Activated T-helper 1 cell treated with anti-CD3 and anti-CD28 coated beads, Interleukin-12 subunit alpha, Interleukin-12 subunit beta, Interleukin-2, Interleukin-4 antibody, amounts not matched to agents 30 ng/mL and 10 ng/mL and 1 ng/mL, durations not matched to agents 14 hours and 24 hours and 36 hours (primary cell): ENCODE data around the gene NFIB. TPM values are rescaled to one million over a fixed set of nuclear protein-coding genes. Genes with fewer than 3 reads are reported as not detected.

Experiments
- DNase-seq: peaks from one replicate; pipeline ENCODE4 v3.0.0; 2021; ENCODE audit warnings: low spot score
- H3K27ac Mint-ChIP-seq: one replicate; pipeline ENCODE4 v1.8.0; 2021; ENCODE audit warnings: mild to moderate bottlenecking, mixed read lengths
- H3K27me3 Mint-ChIP-seq: one replicate; pipeline ENCODE4 v1.8.0; 2022; ENCODE audit warnings: mild to moderate bottlenecking, moderate library complexity, mixed read lengths; ENCODE audit not compliant: insufficient read depth
- H3K36me3 Mint-ChIP-seq: one replicate; pipeline ENCODE4 v1.8.0; 2021; ENCODE audit warnings: low read depth, mixed read lengths
- H3K4me1 Mint-ChIP-seq: one replicate; pipeline ENCODE4 v1.8.0; 2021; ENCODE audit warnings: low read depth, mixed read lengths
- H3K4me3 Mint-ChIP-seq: one replicate; pipeline ENCODE4 v1.8.0; 2021; ENCODE audit warnings: mild to moderate bottlenecking, moderate library complexity, mixed read lengths
- H3K9me3 Mint-ChIP-seq: one replicate; pipeline ENCODE4 v1.8.0; 2021; ENCODE audit warnings: mixed read lengths
- intact Hi-C: fragments of 100-400 bp; cut with micrococcal nuclease; formaldehyde crosslinking; loops from one replicate; pipeline ENCODE4 v1.15.1; 2024
- total RNA-seq: library from RNA; stranded (reverse); gene quantifications from 2 replicates; pipeline ENCODE4 v1.2.3, GENCODE V29; 2022

Gene NFIB
- total RNA-seq, 1 donor from 2014 or later, result not detected

DNA sequence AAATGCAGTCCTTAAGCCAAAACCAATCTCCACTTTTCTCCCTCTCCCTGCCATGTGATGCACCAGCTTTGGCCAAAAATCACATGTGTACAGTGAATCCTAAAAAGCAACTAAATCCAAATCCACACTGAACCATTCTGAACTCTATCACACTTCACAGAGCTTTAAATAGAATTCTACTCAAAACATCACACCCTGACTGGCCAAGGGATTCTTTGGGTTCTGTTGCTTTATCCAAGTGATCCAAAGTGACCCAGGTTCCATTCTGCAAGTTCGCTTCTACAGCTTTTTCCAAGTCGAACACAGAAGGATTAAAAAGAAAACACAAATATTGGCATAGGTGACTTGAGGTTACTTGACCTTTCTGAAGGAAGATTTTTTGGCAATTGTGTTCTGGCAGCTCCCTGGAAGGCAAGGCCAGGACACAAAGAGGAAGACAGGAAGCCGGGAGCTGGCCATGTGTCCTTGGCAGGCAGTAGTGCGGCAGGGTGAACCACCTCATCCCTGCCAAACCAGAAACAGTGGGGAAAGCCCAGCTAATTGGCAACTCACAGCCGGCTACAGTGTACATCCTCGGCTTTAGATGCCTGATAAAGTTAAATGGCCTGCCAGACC, 115.0 kb downstream of the NFIB start:
- Mint-ChIP-seq H3K27ac (no peak overlapping the region), H3K4me1 (no peaks in the 10 kb centered on the region), H3K9me3 (no peaks in the 10 kb centered on the region), H3K36me3 (no peaks in the 10 kb centered on the region), H3K27me3 (no peaks in the 10 kb centered on the region), H3K4me3 (no peak overlapping the region)
- intact Hi-C loops, result no loop called here
- no peak for DNase-seq

DNA sequence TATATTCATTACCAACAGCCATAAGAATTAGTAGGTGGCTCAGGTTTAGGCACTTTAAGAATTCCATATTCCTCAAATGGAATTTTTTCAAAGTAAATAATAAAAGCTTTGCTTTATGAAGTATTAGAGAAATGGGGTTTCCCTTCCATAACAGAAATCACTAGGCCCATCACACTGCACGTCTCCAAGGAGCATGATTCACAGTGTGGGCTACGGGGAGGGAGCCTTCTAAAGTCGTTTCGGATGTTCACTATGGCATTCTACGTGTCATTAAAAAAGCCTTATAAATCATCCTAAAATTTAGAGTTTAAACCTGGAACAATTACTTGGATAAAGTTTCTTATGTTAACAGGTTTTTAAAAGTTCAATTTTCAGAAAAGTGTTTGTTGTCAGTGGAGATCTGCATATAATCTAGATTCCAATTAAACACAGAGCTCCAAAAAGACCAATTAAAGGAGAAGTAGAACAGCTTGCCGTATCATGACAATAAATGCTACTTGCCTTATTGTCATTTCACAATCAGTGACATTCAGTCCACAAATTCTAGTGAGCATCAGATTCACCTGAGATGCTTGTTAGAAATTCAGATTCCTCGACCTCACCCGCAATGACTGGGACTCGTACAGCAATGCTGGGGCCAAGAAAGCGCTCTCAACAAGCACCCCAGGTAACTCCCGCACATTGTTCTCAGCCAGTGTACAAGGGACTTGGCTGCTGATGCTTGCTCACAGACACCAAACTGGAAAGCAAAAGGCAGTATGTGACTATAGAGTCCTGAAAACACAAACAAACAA, 115.7 kb downstream of the NFIB start:
- no peak overlapping the region for H3K4me3 Mint-ChIP-seq
- no peak for DNase-seq
- H3K4me1 Mint-ChIP-seq, result no peaks in the 10 kb centered on the region
- H3K36me3 Mint-ChIP-seq, result no peaks in the 10 kb centered on the region
- no peaks in the 10 kb centered on the region for H3K27me3 Mint-ChIP-seq
- H3K9me3 Mint-ChIP-seq, result no peaks in the 10 kb centered on the region
- H3K27ac Mint-ChIP-seq, result no peak overlapping the region
- intact Hi-C loops, result no loop called here

- no peaks in the 10 kb centered on the region for H3K9me3 Mint-ChIP-seq
- no peak for DNase-seq
- H3K4me3 Mint-ChIP-seq, result no peak overlapping the region
- H3K27ac Mint-ChIP-seq, result no peak overlapping the region
- no peaks in the 10 kb centered on the region for H3K4me1 Mint-ChIP-seq
- no peaks in the 10 kb centered on the region for H3K36me3 Mint-ChIP-seq
- no peaks in the 10 kb centered on the region for H3K27me3 Mint-ChIP-seq
- intact Hi-C loops, result no loop called here
These were observed 116.5 kb downstream of the NFIB start for GRCh38 chr9:14197325-14197858.

DNA sequence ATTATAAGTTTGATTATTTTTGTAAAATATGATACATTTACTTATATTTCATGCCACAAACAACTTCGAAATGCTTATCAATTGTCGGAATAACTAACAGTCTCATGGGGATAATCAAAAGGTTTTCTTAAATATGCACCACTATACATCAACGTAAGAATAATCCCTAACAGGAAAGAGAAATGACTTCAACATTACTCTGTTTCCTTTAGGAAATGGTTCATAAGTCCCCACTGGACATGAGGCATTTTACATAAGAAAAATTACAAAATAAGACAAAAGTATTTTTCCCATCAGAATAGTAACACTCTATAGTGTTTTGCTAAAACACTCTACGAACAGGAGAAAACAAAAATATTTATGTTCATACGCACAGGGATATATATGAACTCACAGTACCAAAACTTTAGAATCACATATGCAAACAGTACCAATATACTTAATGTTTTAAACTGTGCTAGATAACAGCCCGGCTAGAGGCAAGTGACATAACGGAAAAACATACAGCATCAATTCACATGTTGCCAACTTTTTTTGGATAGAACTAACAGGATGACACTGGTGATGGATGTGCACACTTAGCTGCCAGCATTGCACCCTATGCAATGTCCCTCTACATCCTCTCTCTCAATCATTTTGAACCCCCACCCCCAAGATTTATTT, 120.5 kb downstream of the NFIB start:
- Mint-ChIP-seq H3K4me1 (no peaks in the 10 kb centered on the region), H3K27me3 (peaks cover 2% of the 10 kb centered on the region), H3K9me3 (no peaks in the 10 kb centered on the region), H3K4me3 (no peak overlapping the region), H3K27ac (no peak overlapping the region), H3K36me3 (no peaks in the 10 kb centered on the region)
- no peak for DNase-seq
- intact Hi-C loops, result no loop called here

DNA sequence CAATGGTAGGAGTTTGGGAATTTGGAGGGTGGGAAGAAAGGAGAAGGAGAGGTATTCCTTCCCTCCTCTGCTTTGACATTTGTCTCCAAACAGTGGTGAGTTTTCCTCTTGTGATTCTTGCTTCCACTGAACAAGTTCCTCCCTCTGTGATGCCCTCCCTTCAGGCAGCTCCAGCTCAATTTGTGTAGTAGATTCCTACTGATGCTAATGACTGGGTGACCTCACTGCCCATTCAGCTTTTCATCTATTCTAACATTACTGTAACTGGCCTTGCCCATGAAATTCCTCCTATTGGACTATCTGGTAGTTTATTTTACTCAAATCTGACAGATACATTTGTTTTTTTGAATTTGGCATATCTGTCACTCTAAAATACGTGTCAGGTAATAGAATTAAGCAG, 121.4 kb downstream of the NFIB start:
- no peak overlapping the region for H3K4me3 Mint-ChIP-seq
- no peaks in the 10 kb centered on the region for H3K9me3 Mint-ChIP-seq
- no peak overlapping the region for H3K27ac Mint-ChIP-seq
- no peaks in the 10 kb centered on the region for H3K4me1 Mint-ChIP-seq
- H3K36me3 Mint-ChIP-seq, result no peaks in the 10 kb centered on the region
- intact Hi-C loops, result no loop called here
- DNase-seq, result no peak
- H3K27me3 Mint-ChIP-seq, result peaks cover 2% of the 10 kb centered on the region

GRCh38 chr9:14191512-14191911, 122.4 kb downstream of the NFIB start:
- intact Hi-C loops, result no loop called here
- no peaks in the 10 kb centered on the region for H3K4me1 Mint-ChIP-seq
- no peak for DNase-seq
- peaks cover 2% of the 10 kb centered on the region for H3K27me3 Mint-ChIP-seq
- H3K9me3 Mint-ChIP-seq, result no peaks in the 10 kb centered on the region
- H3K27ac Mint-ChIP-seq, result no peak overlapping the region
- H3K4me3 Mint-ChIP-seq, result no peak overlapping the region
- no peaks in the 10 kb centered on the region for H3K36me3 Mint-ChIP-seq

GRCh38 chr9:14190240-14190639, 123.7 kb downstream of the NFIB start:
- no peak overlapping the region for H3K4me3 Mint-ChIP-seq
- no peaks in the 10 kb centered on the region for H3K36me3 Mint-ChIP-seq
- no peaks in the 10 kb centered on the region for H3K9me3 Mint-ChIP-seq
- intact Hi-C loops, result no loop called here
- no peak overlapping the region for H3K27ac Mint-ChIP-seq
- peaks cover 2% of the 10 kb centered on the region for H3K27me3 Mint-ChIP-seq
- no peak for DNase-seq
- no peaks in the 10 kb centered on the region for H3K4me1 Mint-ChIP-seq

- H3K27me3 Mint-ChIP-seq, result peaks cover 2% of the 10 kb centered on the region
- DNase-seq, result no peak
- H3K36me3 Mint-ChIP-seq, result no peaks in the 10 kb centered on the region
- no peaks in the 10 kb centered on the region for H3K4me1 Mint-ChIP-seq
- intact Hi-C loops, result no loop called here
- no peak overlapping the region for H3K4me3 Mint-ChIP-seq
- H3K9me3 Mint-ChIP-seq, result no peaks in the 10 kb centered on the region
- H3K27ac Mint-ChIP-seq, result no peak overlapping the region
These were observed 124.4 kb downstream of the NFIB start for GRCh38 chr9:14189578-14189977.

DNA sequence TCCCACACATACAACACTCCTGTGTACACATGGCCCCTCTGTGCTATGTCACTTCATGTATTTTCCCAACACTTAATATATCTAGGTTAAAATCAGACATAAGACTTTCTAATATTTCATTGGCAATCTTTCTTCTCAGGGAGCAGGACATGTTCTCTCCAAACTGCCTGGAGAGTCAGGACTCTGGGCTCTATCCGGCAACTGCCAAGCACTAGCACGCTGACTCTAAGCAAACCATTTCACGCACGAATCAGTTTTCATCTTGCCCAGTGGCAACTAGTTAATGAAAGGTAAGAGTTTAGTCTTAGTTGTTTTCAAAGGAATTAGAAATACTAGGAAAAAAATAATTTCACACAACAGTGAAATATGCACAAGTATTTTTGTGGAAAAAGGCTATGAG, 124.8 kb downstream of the NFIB start:
- no peaks in the 10 kb centered on the region for H3K36me3 Mint-ChIP-seq
- no peak for DNase-seq

DNA sequence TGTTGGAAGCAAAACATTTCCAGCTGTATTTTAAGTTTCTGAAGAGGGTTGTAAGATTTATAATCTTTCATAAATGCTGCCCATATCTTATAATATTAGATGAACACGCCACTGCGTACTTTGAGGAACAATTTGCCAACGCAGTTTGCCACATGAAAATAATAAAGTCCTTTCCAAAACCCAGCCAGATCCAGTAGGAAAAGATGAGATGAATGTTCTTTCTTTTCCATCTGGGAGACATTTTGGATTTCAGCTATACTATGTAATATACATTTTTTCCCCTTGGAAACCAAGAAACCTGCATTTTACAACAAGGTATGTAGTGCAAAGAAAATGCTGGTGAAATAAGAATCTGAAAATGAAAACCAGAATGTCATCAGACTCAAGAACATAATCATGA, 125.4 kb downstream of the NFIB start:
- no peak for DNase-seq
- Mint-ChIP-seq H3K4me3 (no peak overlapping the region), H3K36me3 (no peaks in the 10 kb centered on the region), H3K27me3 (peaks cover 2% of the 10 kb centered on the region), H3K27ac (no peak overlapping the region), H3K9me3 (no peaks in the 10 kb centered on the region), H3K4me1 (no peaks in the 10 kb centered on the region)
- intact Hi-C loops, result no loop called here

More for the DNA sequence above, 124.8 kb downstream of the NFIB start:
- peaks cover 2% of the 10 kb centered on the region for H3K27me3 Mint-ChIP-seq
- H3K9me3 Mint-ChIP-seq, result no peaks in the 10 kb centered on the region
- no peak overlapping the region for H3K27ac Mint-ChIP-seq
- H3K4me1 Mint-ChIP-seq, result no peaks in the 10 kb centered on the region
- no peak overlapping the region for H3K4me3 Mint-ChIP-seq
- intact Hi-C loops, result no loop called here

GRCh38 chr9:14188011-14188410, 125.9 kb downstream of the NFIB start:
- Mint-ChIP-seq H3K4me3 (no peak overlapping the region), H3K4me1 (no peaks in the 10 kb centered on the region), H3K36me3 (no peaks in the 10 kb centered on the region), H3K27me3 (peaks cover 2% of the 10 kb centered on the region), H3K27ac (no peak overlapping the region), H3K9me3 (no peaks in the 10 kb centered on the region)
- DNase-seq, result no peak
- intact Hi-C loops, result no loop called here

DNA sequence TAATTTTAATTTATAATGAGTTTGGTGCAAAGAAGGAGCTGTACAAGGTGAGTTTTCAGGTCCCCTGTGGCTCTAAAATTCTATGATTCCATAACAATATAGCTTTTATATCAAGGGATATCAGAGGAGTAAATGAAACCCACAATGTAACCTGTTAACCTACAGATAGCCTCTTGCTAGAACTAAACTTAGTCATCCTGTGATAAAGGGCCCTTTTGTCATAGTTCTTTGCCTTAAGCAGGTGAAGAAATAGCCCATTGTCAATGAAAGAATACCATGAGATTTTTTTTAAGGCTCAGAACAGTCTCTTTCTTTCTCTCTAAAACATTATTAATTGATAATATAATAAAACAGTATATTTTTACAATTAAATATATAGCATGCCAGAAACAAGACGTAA, 127.8 kb downstream of the NFIB start:
- intact Hi-C loops, result no loop called here
- Mint-ChIP-seq H3K27ac (no peak overlapping the region), H3K36me3 (no peaks in the 10 kb centered on the region), H3K9me3 (no peaks in the 10 kb centered on the region), H3K27me3 (peaks cover 2% of the 10 kb centered on the region), H3K4me3 (no peak overlapping the region), H3K4me1 (no peaks in the 10 kb centered on the region)
- DNase-seq, result no peak

DNA sequence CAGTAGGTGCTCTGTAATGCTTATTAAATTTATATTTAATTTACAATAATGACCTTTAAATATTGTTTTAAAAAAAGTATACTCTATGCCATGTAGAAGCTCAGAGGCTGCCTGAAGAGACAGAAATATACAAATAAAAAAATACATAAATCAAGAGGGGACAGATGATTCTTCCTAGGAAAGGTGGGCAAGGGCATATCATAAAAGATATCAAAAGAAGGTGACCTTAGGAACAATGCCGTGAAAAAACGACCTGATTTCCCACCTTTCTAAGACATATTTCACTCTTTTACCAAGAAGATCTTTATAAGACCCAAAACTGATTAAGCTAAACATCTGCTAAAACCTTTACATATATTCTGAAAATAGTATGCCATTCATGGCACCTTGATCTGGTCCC, 128.9 kb downstream of the NFIB start:
- Mint-ChIP-seq H3K36me3 (no peaks in the 10 kb centered on the region), H3K27ac (no peak overlapping the region), H3K27me3 (peaks cover 2% of the 10 kb centered on the region), H3K9me3 (no peaks in the 10 kb centered on the region), H3K4me1 (no peaks in the 10 kb centered on the region), H3K4me3 (no peak overlapping the region)
- DNase-seq, result no peak
- intact Hi-C loops, result no loop called here
